KMS-11 (cell line): ENCODE results near the gene ZNF280D.

Source experiments
- H2AFZ ChIP-seq: fragments of 200-600 bp; sonication (generic); 2 replicates; pipeline ENCODE4 v1.6.1; 2016; ENCODE audit warnings: antibody characterized with exemption, mixed run types, low read depth
- H3K27ac ChIP-seq: fragments of 200-600 bp; sonication (generic); 2 replicates; pipeline ENCODE4 v1.6.1; 2016; ENCODE audit warnings: mild to moderate bottlenecking, mixed run types
- H3K27me3 ChIP-seq: fragments of 200-600 bp; sonication (generic); 2 replicates; pipeline ENCODE4 v1.6.1; 2017; ENCODE audit warnings: mild to moderate bottlenecking, low read depth, mixed run types, moderate library complexity; ENCODE audit not compliant: insufficient read depth
- H3K36me3 ChIP-seq: fragments of 200-600 bp; sonication (generic); 2 replicates; pipeline ENCODE4 v1.6.1; 2017; ENCODE audit warnings: mild to moderate bottlenecking, mixed run types; ENCODE audit not compliant: insufficient read depth
- H3K4me1 ChIP-seq: fragments of 200-600 bp; sonication (generic); 2 replicates; pipeline ENCODE4 v1.6.1; 2016; ENCODE audit warnings: mild to moderate bottlenecking, low read depth, mixed run types; ENCODE audit not compliant: poor library complexity, severe bottlenecking
- H3K4me2 ChIP-seq: fragments of 200-600 bp; sonication (generic); 2 replicates; pipeline ENCODE4 v1.7.0; 2016; ENCODE audit warnings: mild to moderate bottlenecking, mixed run types
- H3K4me3 ChIP-seq: fragments of 200-600 bp; sonication (generic); IDR thresholded peaks from 2 replicates; pipeline ENCODE4 v1.6.1; 2017; ENCODE audit warnings: low read depth, low read length, mixed read lengths; ENCODE audit not compliant: insufficient read depth
- H3K79me2 ChIP-seq: fragments of 200-600 bp; sonication (generic); 2 replicates; pipeline ENCODE4 v1.6.1; 2016; ENCODE audit warnings: low read depth, mixed run types; ENCODE audit not compliant: insufficient read depth
- H3K9ac ChIP-seq: fragments of 200-600 bp; sonication (generic); 2 replicates; pipeline ENCODE4 v1.6.1; 2016; ENCODE audit warnings: mild to moderate bottlenecking, mixed run types
- H4K20me1 ChIP-seq: fragments of 200-600 bp; sonication (generic); 2 replicates; pipeline ENCODE4 v1.6.1; 2016; ENCODE audit warnings: mild to moderate bottlenecking, mixed run types; ENCODE audit not compliant: insufficient read depth
- CTCF ChIP-seq: fragments of 200-600 bp; sonication (generic); conservative IDR thresholded peaks from 2 replicates; pipeline ENCODE4 v1.6.1; 2017; ENCODE audit warnings: low read depth, mild to moderate bottlenecking, antibody characterized with exemption, low read length, moderate library complexity, mixed read lengths

The ZNF280D gene

DNA sequence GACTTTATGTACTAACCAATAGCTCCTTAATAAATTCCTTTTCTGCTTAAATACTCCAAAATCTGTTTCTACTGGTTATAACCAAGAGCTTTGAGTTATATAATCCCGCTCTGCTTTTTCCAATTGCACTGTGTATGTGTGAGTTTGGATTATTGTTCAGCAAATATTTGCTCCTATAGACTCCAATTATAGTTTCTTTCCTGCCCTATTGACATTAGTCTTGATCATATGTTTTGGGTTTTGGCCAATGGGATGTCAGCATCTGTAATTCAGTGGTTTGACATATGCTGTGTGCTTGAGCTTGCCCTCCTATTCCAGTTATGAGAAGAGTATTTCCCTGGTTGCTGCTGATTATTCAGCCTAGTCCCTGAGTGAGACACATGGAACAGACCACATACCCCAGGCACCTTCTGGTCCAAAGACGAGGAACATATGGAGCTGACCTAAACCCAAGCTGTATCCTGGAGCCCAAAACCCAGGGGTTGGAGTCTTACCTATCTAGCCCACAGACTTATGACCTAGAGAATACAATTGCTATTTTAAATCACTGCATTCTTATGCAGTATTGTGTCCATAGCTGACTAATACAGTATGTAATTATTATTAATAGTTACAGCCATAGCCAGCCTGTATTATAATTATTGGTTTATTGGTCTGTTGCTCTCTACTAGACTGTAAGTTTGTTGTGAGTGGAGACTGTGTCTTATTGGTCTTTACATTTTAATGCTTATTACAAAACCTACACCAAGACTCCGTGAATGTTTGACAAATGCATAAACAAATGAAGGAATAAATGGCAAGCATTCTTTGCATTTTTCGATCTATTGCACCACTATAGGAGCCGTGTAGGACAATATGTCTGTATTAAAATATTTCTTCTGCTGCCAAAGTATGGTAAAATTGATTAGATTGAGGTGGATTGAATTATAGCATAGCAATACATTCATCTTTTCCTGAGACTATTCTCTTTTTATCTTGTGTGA, 11.7 kb upstream of the ZNF280D start:
- Histone ChIP-seq H2AFZ (no peak overlapping the region), H3K27me3 (no peaks in the 10 kb centered on the region), H3K4me1 (no peaks in the 10 kb centered on the region), H3K9ac (no peak overlapping the region), H3K79me2 (no peaks in the 10 kb centered on the region), H3K36me3 (no peaks in the 10 kb centered on the region), H4K20me1 (no peaks in the 10 kb centered on the region), H3K4me2 (no peak overlapping the region), H3K4me3 (no peak overlapping the region), H3K27ac (no peak overlapping the region)
- TF ChIP-seq CTCF, result no peak

- H3K27ac ChIP-seq, result no peak overlapping the region
- no peak overlapping the region for H3K9ac ChIP-seq
- no peak overlapping the region for H3K4me3 ChIP-seq
- H3K27me3 ChIP-seq, result no peaks in the 10 kb centered on the region
- no peak overlapping the region for H3K4me2 ChIP-seq
- H3K79me2 ChIP-seq, result no peaks in the 10 kb centered on the region
- H3K4me1 ChIP-seq, result no peaks in the 10 kb centered on the region
- TF ChIP-seq CTCF, result no peak
- no peaks in the 10 kb centered on the region for H4K20me1 ChIP-seq
- H2AFZ ChIP-seq, result no peak overlapping the region
- H3K36me3 ChIP-seq, result no peaks in the 10 kb centered on the region
These were observed 8.2 kb upstream of the ZNF280D start for GRCh38 chr15:56741541-56741940.

DNA sequence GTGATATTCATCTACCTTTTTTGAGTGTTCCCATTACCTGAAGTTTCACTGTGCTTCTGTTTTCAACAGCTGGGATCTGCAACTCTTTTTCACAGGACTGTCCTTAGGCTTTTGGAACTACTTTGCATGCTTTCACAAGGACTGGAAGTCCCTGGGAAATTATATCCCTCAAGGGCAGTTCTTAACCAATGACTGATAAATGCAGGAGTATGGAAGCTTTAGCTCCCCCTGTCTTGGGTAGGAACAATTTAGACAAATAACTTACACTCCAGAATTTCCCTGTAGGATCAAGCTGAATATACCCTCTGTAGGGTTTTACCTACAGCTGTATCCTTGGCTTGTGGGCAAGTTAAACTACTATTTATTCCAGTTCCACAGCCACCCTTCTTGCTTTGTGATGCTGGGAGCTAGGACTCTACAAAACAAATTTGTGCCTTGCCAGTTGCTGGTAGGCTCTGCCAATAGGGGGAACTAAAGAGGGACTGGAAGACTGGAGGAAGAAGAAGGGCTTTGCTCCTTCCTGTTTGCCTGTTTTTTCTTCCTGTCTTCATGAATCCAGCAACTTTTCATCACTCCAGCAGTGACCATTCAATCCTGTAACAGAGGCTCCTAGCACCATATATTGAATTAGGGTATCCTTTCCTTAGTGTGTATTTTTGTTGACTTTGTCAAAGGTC, 6.8 kb upstream of the ZNF280D start:
- no peak overlapping the region for H2AFZ ChIP-seq
- H3K79me2 ChIP-seq, result no peaks in the 10 kb centered on the region
- H3K4me1 ChIP-seq, result no peaks in the 10 kb centered on the region
- H3K27me3 ChIP-seq, result no peaks in the 10 kb centered on the region
- no peak overlapping the region for H3K4me3 ChIP-seq
- peak; percentile 26; the same call in 1 of the 2 replicates for TF ChIP-seq CTCF
- H3K9ac ChIP-seq, result no peak overlapping the region
- no peak overlapping the region for H3K4me2 ChIP-seq
- H3K36me3 ChIP-seq, result no peaks in the 10 kb centered on the region
- no peaks in the 10 kb centered on the region for H4K20me1 ChIP-seq
- no peak overlapping the region for H3K27ac ChIP-seq

GRCh38 chr15:56739474-56739873, 6.2 kb upstream of the ZNF280D start:
- Histone ChIP-seq H4K20me1 (no peaks in the 10 kb centered on the region), H3K4me1 (no peaks in the 10 kb centered on the region), H3K36me3 (no peaks in the 10 kb centered on the region), H3K9ac (no peak overlapping the region), H3K4me2 (no peak overlapping the region), H3K27ac (no peak overlapping the region), H3K4me3 (no peak overlapping the region), H2AFZ (no peak overlapping the region), H3K79me2 (no peaks in the 10 kb centered on the region), H3K27me3 (no peaks in the 10 kb centered on the region)
- TF ChIP-seq CTCF, result no peak
